SK-N-MC (cell line): ENCODE results near the gene FDPS.

ENCODE experiments used
- EZH2 ChIP-seq: fragments of 200-600 bp; sonication (generic); IDR thresholded peaks from one replicate; pipeline ENCODE4 v1.6.1; 2017; ENCODE audit warnings: antibody characterized with exemption
- FOXP2 ChIP-seq: optimal IDR thresholded peaks from 2 replicates; pipeline ENCODE3; 2011; ENCODE audit warnings: mild to moderate bottlenecking, moderate library complexity; ENCODE audit not compliant: insufficient read depth; ENCODE audit errors: extremely low read length, control extremely low read depth
- POLR2AphosphoS5 ChIP-seq: IDR thresholded peaks from 2 replicates; pipeline ENCODE4 v1.6.1; 2012; ENCODE audit warnings: mild to moderate bottlenecking, low read depth, low read length, borderline replicate concordance

GRCh38 chr1:155318082-155318481 is 9.4 kb downstream of the FDPS start:
- TF ChIP-seq POLR2AphosphoS5 (0 out of 2 replicates have a peak, but pooled peaks have one; percentile 4), EZH2 (no peak), FOXP2 (no peak)
